HG03280 (cell line): ENCODE measurements around the gene GOSR1.
"Not testable (repeated sequence)": the region's sequence is repeated elsewhere in the genome, so short reads cannot be mapped to it uniquely, and the experiment has no call there.

Experiments
- ATAC-seq: cut with Tn5 transposase; IDR thresholded peaks from one replicate; pipeline ENCODE4 v1.9.1; 2021; ENCODE audit warnings: mild to moderate bottlenecking, moderate library complexity; ENCODE audit not compliant: unreplicated experiment

GOSR1 gene

DNA sequence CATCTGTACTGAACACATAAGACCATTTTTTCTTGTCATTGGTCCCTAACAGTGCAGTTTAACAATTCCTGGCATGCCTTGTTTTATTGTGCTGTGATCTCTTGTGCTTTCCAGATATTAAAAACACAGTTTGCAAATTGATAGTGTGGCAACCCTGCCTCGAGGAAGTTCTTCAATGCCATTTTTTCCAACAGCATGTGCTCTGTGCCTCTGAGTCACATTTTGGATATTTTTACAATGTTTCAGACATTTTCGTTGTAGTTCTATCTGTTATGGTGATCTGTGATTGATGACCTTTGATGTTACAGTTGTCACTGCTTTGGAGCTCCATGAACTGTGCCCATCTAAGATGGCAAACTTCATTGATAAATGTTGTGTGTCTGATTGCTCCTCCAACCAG is 66.2 kb downstream of the GOSR1 start:
- no peak for ATAC-seq

GRCh38 chr17:30545024-30545423 is 67.8 kb downstream of the GOSR1 start:
- no peak for ATAC-seq

DNA sequence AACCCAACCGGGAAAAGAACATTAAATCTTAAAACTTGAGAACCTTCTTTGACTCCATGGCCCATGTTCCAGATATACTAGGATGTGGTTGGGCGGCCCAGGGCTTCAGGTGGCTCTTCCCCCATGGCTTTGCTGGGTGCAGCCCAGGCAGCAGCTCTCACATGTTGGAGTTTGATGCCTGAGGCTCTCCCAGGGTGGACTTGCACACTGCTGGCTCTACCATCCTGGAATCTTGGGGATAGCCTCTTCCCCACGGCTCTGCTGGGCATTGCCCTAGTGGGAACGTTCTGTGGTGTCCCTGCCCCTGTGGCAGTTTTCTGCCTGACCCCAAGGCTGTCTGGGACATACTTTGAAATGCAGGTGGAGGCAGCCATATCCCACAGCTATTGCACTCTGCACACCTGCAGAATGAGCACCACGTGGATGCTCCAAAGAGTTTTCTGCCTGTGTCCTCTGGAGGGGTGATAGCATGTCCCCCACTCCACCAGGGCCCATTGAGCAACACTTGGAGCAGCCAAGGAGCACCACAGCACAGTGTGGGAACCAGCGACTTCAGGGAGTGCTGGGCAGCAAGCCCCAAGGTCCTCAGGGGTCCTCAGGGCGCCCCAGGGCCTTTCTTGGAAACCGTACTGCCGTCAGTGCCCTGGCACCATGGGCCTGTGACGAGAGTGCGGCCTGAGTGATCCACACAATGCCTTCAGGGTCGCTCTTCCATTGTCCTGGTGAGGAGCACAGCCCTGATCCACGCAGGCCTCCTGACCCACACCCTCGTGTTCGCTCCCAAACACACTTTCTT is 70.8 kb downstream of the GOSR1 start:
- ATAC-seq, result no peak

DNA sequence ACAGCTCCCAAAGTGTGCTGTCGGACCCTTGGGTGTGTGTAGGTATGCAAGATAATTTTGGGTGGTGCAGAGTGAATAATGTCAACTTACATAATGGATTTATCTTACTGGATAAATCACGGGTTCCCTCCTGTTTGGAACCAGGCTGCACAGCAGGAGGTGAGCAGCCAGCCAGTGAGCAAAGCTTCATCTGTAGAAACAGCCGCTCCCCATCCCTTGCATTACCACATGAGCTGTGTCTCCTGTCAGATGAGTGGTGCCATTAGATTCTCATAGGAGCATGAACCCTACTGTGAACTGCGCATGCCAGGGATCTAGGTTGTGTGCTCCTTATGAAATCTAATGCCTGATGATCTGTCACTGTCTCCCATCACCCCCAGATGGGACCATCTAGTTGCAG is 72.0 kb downstream of the GOSR1 start:
- not testable (repeated sequence) for ATAC-seq

DNA sequence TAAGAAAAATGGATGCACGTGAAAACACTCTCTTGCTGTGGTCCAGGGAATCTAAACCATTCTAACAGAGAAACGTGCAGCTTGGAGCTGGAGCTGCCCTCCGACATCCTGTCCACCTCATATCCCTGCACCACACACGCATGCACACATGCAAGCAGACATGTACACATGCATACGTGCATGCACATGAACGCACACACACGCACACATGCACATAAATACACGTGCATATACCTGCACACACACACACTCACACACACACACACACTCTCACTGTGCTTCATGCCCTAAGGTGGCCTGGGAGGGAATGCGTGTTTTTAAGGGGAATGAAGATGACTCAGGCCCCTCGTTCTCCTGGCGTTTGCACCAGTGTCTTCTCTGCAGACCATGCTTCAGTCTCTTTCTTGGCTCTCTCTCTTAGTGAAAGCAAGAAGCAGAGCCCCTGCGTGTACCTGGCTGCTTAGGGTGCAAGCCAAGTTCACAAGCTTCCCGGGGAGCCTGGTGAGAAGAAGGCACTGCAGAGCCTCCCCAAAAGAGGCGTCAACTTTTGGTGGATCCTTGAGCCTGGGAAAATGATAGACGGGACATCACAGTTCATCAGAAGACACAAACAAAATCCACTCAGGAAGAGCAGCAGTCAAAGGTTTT is 72.8 kb downstream of the GOSR1 start:
- no peak for ATAC-seq

DNA sequence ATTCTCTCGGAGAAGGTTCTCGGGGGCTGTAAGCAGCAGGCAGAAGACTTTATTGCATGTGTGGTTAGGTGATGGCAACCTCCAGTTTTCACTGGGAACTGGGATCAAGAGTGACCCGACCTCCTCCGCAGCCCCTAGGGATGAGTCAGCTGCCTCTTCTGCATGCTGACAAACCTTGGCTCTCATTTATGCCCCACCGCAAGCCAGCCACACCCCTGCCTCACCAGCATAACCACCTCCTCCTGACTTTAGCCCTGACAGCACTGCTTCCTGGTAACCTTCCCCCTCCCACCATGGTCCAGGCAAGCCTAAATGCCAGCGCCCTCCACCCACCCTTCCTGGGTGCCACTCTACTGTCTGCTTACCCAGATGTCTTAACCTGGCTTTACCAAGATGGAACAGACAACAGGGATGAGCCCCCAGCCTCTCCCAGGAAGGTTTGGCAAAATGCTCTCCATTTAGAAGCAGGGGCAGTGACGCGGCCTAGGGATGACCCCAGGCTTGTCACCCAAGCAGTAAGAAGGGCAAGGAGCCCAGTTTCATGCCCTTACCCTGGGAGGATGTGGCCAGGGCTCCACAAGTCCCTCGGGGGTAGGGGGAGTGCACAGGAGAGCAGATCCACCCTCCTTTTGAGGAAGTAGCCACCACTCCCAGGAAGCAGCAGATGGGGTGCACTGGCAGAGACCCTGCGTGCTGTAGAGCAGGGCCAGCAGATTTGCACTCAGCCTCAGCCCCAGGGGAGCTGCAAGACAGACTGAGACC is 73.5 kb downstream of the GOSR1 start:
- ATAC-seq, result no peak

DNA sequence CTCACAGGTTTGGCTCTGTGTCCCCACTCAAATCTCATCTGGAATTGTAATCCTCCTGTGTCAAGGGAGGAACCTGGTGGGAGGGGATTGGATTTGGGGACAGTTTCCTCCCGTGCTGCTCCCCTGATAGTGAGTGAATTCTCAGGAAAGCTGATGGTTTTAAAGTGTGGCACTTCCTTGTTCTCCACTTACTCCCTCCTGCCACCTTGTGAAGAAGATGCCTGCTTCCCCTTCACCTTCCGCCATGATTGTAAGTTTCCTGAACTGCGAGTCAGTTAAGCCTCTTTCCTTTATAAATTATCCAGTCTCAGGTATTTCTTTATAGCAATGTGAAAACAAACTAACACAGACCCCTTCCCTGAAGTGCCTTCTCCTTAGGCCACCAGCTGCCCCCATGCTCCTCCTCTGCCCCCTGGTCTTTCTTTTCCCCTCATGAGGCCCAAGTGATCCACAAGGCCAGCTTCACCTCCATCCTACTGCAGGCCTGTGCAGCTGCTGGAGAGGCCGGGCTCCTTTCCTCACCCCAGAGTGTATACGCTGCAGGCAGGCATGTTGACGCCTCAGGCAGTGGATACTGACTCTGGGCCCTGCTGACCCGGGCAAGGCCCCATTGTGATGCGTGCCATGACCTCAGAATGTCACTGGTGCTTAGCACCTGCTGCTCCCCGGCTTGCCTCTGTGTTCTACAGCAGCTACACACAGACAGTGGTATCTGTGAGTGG is 74.2 kb downstream of the GOSR1 start:
- ATAC-seq, result not testable (repeated sequence)

GRCh38 chr17:30551996-30552339 is 74.8 kb downstream of the GOSR1 start:
- ATAC-seq, result no peak

GRCh38 chr17:30552994-30553566 is 75.9 kb downstream of the GOSR1 start:
- no peak for ATAC-seq

- not testable (repeated sequence) for ATAC-seq
Observed at GRCh38 chr17:30553823-30554440, 76.7 kb downstream of the GOSR1 start.

DNA sequence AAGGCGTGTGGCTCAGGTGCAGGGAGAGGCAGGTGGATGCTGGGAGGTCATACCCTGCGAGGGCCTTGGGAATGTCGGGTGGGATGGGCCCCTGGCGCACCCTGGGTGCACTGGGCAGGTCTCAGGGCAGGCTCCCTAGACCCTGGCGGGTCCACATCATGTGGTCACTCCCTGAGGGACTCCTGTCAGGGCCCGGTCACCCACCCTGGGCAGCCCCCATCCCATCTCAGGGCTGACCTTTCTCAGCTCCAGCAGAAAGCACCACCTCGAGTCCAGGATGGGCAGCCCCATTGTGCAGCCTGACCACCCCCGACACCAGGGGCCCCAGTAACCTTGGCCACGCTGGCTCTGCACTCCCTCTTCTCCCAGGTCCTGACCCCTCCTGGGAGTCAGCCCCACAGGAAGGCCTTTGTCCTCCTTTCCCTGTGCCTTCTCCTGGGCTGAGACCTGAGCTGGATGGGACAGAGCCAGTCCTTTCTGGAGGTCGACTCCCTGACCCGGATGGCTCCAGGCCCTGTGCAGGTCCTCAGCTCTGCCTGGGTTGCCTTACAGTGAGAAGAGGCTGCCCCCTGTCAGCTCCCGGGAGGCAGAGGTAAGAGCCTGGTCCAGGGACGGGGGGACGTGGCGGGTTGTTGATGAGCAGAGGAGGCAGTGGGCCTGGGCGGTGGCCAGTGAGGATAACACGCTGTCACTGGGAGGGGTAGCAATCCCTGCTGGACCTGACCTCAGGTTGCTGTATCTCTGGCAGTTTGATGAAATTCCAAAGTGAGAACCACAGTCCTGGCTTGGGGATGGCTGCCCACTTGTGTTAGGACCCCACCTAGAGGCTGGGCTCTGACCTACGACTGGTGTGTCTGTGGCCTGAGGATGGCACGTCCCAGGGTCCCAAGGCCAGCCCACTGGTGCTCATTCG is 77.9 kb downstream of the GOSR1 start:
- ATAC-seq, result no peak

- ATAC-seq, result no peak
Observed at GRCh38 chr17:30555942-30556341, 78.7 kb downstream of the GOSR1 start.

GRCh38 chr17:30556374-30557332 is 79.4 kb downstream of the GOSR1 start:
- ATAC-seq, result no peak

DNA sequence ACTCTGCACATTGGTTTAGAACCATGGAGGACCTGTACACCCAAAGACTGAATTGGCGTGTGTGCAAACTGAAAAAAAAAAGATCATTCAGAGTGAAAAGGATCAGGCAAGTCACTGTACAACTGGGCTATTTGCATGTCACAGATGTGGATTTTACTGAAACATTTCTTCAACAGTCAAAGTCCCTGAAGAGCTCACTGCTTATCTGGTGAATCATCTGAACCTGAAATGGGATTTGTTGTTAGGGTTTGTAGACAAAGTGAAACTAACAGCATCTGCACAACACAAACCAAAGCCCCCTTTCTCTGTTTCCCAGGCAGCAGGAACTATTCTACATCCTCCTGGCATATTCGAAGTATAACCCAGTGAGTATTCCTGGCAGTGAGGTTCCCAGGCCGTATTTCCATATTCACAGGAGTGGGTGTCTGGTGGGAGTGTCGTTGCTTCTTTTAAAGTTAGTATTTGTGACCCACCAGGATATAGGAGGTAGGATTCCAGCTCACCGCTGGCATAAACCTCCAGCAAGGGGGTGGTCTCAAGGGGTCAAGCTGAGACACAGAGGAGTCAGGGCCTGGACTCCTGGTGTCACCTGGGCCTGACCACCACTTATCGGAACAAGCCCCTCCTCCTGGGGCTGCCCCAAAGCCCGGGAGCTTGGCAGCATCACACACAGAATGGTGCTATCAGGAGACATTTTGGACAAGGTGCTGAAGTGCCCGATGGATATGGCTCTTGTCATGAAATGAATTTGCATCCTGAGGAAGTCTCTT is 80.9 kb downstream of the GOSR1 start:
- ATAC-seq, result no peak

DNA sequence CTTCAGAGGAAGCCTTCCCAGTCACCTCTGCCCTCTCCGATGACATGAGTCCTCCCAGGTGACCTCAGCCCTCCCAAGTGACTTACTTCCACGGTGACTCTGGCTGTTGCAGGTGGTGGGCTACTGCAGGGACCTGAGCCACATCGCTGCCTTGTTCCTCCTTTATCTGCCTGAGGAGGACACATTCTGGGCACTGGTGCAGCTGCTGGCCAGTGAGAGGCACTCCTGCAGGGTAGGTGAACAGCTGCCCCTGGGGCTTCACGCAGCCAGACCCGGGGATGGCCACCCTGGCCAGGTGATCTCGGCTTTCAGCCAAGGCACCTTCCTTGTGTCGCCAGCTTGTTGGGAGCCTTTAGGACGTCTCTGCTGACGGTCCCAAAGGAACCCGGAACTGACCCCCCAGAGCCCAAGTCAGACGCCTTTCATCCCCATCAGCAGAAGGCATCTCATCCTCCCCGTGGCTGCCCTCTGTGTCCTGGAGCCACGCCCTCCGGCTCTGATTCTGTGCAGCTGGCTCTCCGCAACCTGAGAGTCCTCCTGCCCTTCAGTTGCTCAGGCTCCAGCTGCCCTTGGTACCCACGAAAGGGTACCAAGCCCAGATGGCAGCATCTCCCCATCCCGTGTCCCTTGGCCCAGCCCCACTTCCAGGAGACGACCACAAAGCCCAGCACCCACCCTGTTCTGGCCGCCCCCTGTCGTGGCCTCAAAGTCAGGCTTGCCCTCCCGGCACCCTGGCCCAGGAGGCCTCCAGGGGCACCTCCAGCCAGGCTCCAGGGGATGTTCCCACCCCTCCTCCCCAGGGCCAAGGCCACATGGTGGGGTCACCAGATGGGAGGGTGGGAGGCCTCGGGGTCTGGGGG is 81.7 kb downstream of the GOSR1 start:
- no peak for ATAC-seq

DNA sequence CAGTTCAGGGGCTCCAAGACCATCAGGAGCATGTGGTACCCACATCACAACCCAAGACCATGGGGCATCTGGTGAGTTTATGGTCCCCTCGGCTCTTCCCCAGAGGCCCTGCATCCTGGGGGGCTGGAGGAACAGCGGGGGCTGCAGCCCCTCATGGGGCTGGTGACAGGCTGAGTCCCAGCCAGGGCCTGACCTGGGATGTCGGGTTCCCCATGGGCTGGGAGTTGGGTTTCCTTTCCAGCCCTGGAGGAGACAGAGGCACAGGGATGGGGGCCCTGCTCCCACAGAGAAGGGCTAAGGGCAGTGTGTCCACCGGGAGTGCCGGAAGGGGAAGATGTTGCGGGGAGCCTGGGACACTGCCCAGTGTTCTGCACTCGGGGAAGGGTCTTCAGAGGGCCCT is 82.4 kb downstream of the GOSR1 start:
- no peak for ATAC-seq
